ENCODE measurements around the gene HS6ST2.
"Not testable (repeated sequence)": the region's sequence is repeated elsewhere in the genome, so short reads cannot be mapped to it uniquely, and the experiment has no call there.

HS6ST2 gene

GRCh38 chrX:132958091-132958703 lies at the start of gene HS6ST2:
Gene HS6ST2, minus strand, starts transcription at chrX:132958629.
- DNase-seq, result no peak

GRCh38 chrX:133007458-133007857 lies 49.0 kb upstream of the HS6ST2 start:
- DNase-seq, result no peak

- DNase-seq, result no peak
These were observed 47.2 kb upstream of the HS6ST2 start for GRCh38 chrX:133005616-133006015.

GRCh38 chrX:133005042-133005441 lies 46.6 kb upstream of the HS6ST2 start:
- no peak for DNase-seq

- DNase-seq, result no peak
These were observed 40.8 kb upstream of the HS6ST2 start for GRCh38 chrX:132999209-132999608.

- no peak for DNase-seq
These were observed 32.4 kb upstream of the HS6ST2 start for GRCh38 chrX:132990835-132991234.

GRCh38 chrX:132986556-132986955 lies 28.1 kb upstream of the HS6ST2 start:
- DNase-seq, result no peak

GRCh38 chrX:132984058-132984650 lies 25.7 kb upstream of the HS6ST2 start:
- no peak for DNase-seq

- no peak for DNase-seq
These were observed 25.1 kb upstream of the HS6ST2 start for GRCh38 chrX:132983496-132983895.

- DNase-seq, result not testable (repeated sequence)
These were observed 21.6 kb upstream of the HS6ST2 start for GRCh38 chrX:132980035-132980434.

- DNase-seq, result no peak
These were observed 10.0 kb upstream of the HS6ST2 start for GRCh38 chrX:132968296-132968949.

GRCh38 chrX:132967049-132967448 lies 8.6 kb upstream of the HS6ST2 start:
- DNase-seq, result no peak

GRCh38 chrX:132965461-132965860 lies 7.0 kb upstream of the HS6ST2 start:
- DNase-seq, result no peak

GRCh38 chrX:132961511-132961910 lies 3.1 kb upstream of the HS6ST2 start:
- no peak for DNase-seq

GRCh38 chrX:132957211-132958090 lies 978 bp downstream of the HS6ST2 start:
- no peak for DNase-seq

- DNase-seq, result no peak
These were observed 1.8 kb downstream of the HS6ST2 start for GRCh38 chrX:132956421-132957210.

- no peak for DNase-seq
These were observed 2.7 kb downstream of the HS6ST2 start for GRCh38 chrX:132955690-132956089.

GRCh38 chrX:132954323-132954722 lies 4.1 kb downstream of the HS6ST2 start:
- DNase-seq, result no peak

- DNase-seq, result no peak
These were observed 5.1 kb downstream of the HS6ST2 start for GRCh38 chrX:132953354-132953753.

- no peak for DNase-seq
These were observed 9.7 kb downstream of the HS6ST2 start for GRCh38 chrX:132948648-132949260.

GRCh38 chrX:132945055-132945599 lies 13.3 kb downstream of the HS6ST2 start:
- DNase-seq, result not testable (repeated sequence)
